K562 (cell line): ENCODE results near the gene ATP1A3. TPM values are rescaled to one million over a fixed set of nuclear protein-coding genes. Genes with fewer than 3 reads are reported as not detected.

Experiments
- ARID4B ChIP-seq: sonication (generic); formaldehyde crosslinking; IDR thresholded peaks from 2 replicates; pipeline ENCODE4 v1.8.0; 2022; ENCODE audit warnings: mild to moderate bottlenecking, missing genetic modification reagents
- CEBPB ChIP-seq: fragments of 450-650 bp; IDR thresholded peaks from 2 replicates; pipeline ENCODE4 v1.6.1; 2016; ENCODE audit warnings: missing genetic modification characterization, missing compliant biosample characterization
- CSDE1 ChIP-seq, 2 experiments: fragments of 450-650 bp; IDR thresholded peaks; 2 replicates each; pipeline ENCODE4 v1.6.1; 2016; ENCODE audit warnings: mild to moderate bottlenecking in 1 of 2
- ERF ChIP-seq: fragments of 450-650 bp; formaldehyde crosslinking; IDR thresholded peaks from 2 replicates; pipeline ENCODE4 v1.4.0; 2020; ENCODE audit warnings: mild to moderate bottlenecking, mixed read lengths
- FOXA1 ChIP-seq: fragments of 450-650 bp; IDR thresholded peaks from 2 replicates; pipeline ENCODE4 v1.6.1; 2016; ENCODE audit warnings: mild to moderate bottlenecking, borderline replicate concordance
- FOXM1 ChIP-seq, 2 experiments: fragments of 450-650 bp in 1 of 2; sonication (generic) in 1 of 2; formaldehyde crosslinking in 1 of 2; IDR thresholded peaks; 2 replicates each; pipeline versions ENCODE4 v1.6.1 to v1.9.0; 2017 to 2022; ENCODE audit warnings: low read depth in 2 of 2, mild to moderate bottlenecking in 2 of 2, missing genetic modification reagents in 1 of 2, moderate library complexity in 1 of 2
- ID3 ChIP-seq, 2 experiments: fragments of 250-450 bp in 1 of 2; fragments of 450-650 bp in 1 of 2; sonication (Bioruptor Pico) in 1 of 2; IDR thresholded peaks; 2 replicates each; pipeline versions ENCODE4 v1.6.1 to v1.8.0; 2016 to 2021; ENCODE audit warnings: mild to moderate bottlenecking in 2 of 2, moderate library complexity in 2 of 2, missing compliant biosample characterization in 1 of 2, missing genetic modification characterization in 1 of 2
- ILK ChIP-seq: fragments of 450-650 bp; IDR thresholded peaks from 2 replicates; pipeline ENCODE4 v1.6.1; 2016; ENCODE audit warnings: missing genetic modification characterization, low read depth, mild to moderate bottlenecking, missing compliant biosample characterization, moderate library complexity, borderline replicate concordance
- KLF6 ChIP-seq: fragments of 250-450 bp; sonication (Bioruptor Pico); IDR thresholded peaks from 2 replicates; pipeline ENCODE4 v1.4.0; 2020; ENCODE audit warnings: mild to moderate bottlenecking, moderate library complexity, borderline replicate concordance
- MBD2 ChIP-seq: sonication (generic); IDR thresholded peaks from 2 replicates; pipeline ENCODE4 v1.6.1; 2016; ENCODE audit warnings: low read depth, borderline replicate concordance
- POLR2G ChIP-seq: fragments of 200-400 bp; formaldehyde crosslinking; IDR thresholded peaks from 2 replicates; pipeline ENCODE4 v1.6.1; 2017; ENCODE audit warnings: low read depth, mild to moderate bottlenecking, antibody characterized with exemption, low read length, moderate library complexity
- PREB ChIP-seq: sonication (generic); formaldehyde crosslinking; IDR thresholded peaks from 2 replicates; pipeline ENCODE4 v1.8.1; 2023; ENCODE audit warnings: mild to moderate bottlenecking, missing genetic modification reagents
- RFX7 ChIP-seq: fragments of 250-450 bp; sonication (Bioruptor Pico); IDR thresholded peaks from 2 replicates; pipeline ENCODE4 v1.5.1; 2021; ENCODE audit warnings: mild to moderate bottlenecking
- SNAPC5 ChIP-seq: fragments of 250-450 bp; sonication (Bioruptor Pico); IDR thresholded peaks from 2 replicates; pipeline ENCODE4 v1.8.0; 2021; ENCODE audit warnings: moderate library complexity, mild to moderate bottlenecking, inconsistent platforms
- SP2 ChIP-seq: IDR thresholded peaks from 2 replicates; pipeline ENCODE4 v1.6.1; 2011; ENCODE audit warnings: mild to moderate bottlenecking, low read depth, low read length, moderate library complexity; ENCODE audit not compliant: poor library complexity, severe bottlenecking; ENCODE audit errors: extremely low read depth
- STAT6 ChIP-seq: sonication (generic); formaldehyde crosslinking; IDR thresholded peaks from 2 replicates; pipeline ENCODE4 v1.8.1; 2023; ENCODE audit warnings: mild to moderate bottlenecking, missing genetic modification reagents
- ZNF146 ChIP-seq: IDR thresholded peaks from one replicate; pipeline ENCODE4 v1.6.1; 2018; ENCODE audit warnings: missing compliant biosample characterization; ENCODE audit not compliant: unreplicated experiment
- polyA plus RNA-seq, 8 experiments: library from polyadenylated mRNA; depleted of rRNA in 4 of 8; stranded (reverse) in 5 of 8; unstranded in 3 of 8; fragments of >200 nt; fragmentation: Nextera tagmentation in 2 of 8; fragmentation: Illumina TruSeq in 1 of 8; extraction: Ambion mirVana in 2 of 8; extraction: Trizol in 1 of 8; gene quantifications; 2 replicates each; pipeline versions ENCODE4 v1.2.1 to v1.2.3, GENCODE V29; 2011 to 2014; ENCODE audit warnings: inconsistent platforms in 1 of 8, missing spikeins in 1 of 8
- total RNA-seq, 7 experiments: library from RNA; depleted of rRNA in 6 of 7; stranded (reverse); fragments of >200 nt in 6 of 7; fragmentation: Illumina TruSeq in 2 of 7; extraction: Trizol in 2 of 7; gene quantifications; 2 replicates each; pipeline versions ENCODE4 v1.2.1 to v1.2.3, GENCODE V29; 2011 to 2021; ENCODE audit warnings: low replicate concordance in 1 of 7

Gene ATP1A3
- total and polyA plus RNA-seq, 9 of the 15 experiments (the other 6 are each of a cell fraction or from before 2014, with no cell fraction given) = 0.03 to 1.0 (median 0.17) TPM; not detected in 3

- TF ChIP-seq SNAPC5 (CRISPR knock-in tag) = no peak
- TF ChIP-seq FOXA1 = no peak
- no peak for TF ChIP-seq PREB (CRISPR knock-in tag)
- no peak for TF ChIP-seq CEBPB
- no peak for TF ChIP-seq FOXM1 (IDR thresholded peaks at IDR 0.05; ENCODE audit: low read depth)
- TF ChIP-seq FOXM1 (CRISPR knock-in tag; IDR thresholded peaks at IDR 0.05; ENCODE audit: low read depth) = no peak
- TF ChIP-seq ID3 (CRISPR knock-in tag; IDR thresholded peaks at IDR 0.05) = no peak
- TF ChIP-seq ID3 (tag; IDR thresholded peaks at IDR 0.05) = no peak
- TF ChIP-seq STAT6 (CRISPR knock-in tag) = no peak
- no peak for TF ChIP-seq ZNF146 (CRISPR knock-in tag)
- TF ChIP-seq POLR2G = peak; percentile 83
- TF ChIP-seq CSDE1 (IDR thresholded peaks at IDR 0.05) = no peak
- TF ChIP-seq MBD2 = no peak
- TF ChIP-seq SP2 = no peak
- TF ChIP-seq RFX7 (CRISPR knock-in tag) = no peak
- no peak for TF ChIP-seq ARID4B (CRISPR knock-in tag)
- TF ChIP-seq ILK (tag) = no peak
- TF ChIP-seq ERF (CRISPR knock-in tag) = no peak
- no peak for TF ChIP-seq KLF6
Observed at GRCh38 chr19:41939861-41940730, 53.9 kb downstream of the ATP1A3 start (continued).
